Activated gamma-delta T cell treated with anti-CD3 and anti-CD28 coated beads, Interleukin-2, amount 50 U/mL, for 16 hours (primary cell): ENCODE data around the gene SLC2A8.
A peak's percentile ranks its signal among the peaks of the same experiment; 100 is the strongest.

ENCODE experiments used
- DNase-seq: peaks from one replicate; pipeline ENCODE4 v3.0.0-alpha.2; 2020; ENCODE audit warnings: low read depth

SLC2A8 gene

GRCh38 chr9:127437497-127438264 lies 40.7 kb downstream of the SLC2A8 start:
- no peak for DNase-seq

- no peak for DNase-seq
Measured at GRCh38 chr9:127438394-127438793, 41.4 kb downstream of the SLC2A8 start.

- DNase-seq, result no peak
Measured at GRCh38 chr9:127444283-127444920, 47.4 kb downstream of the SLC2A8 start.

GRCh38 chr9:127444921-127445850 lies 48.2 kb downstream of the SLC2A8 start:
- DNase-seq, result no peak

GRCh38 chr9:127445851-127446712 lies 49.1 kb downstream of the SLC2A8 start:
- DNase-seq, result no peak

- no peak for DNase-seq
Measured at GRCh38 chr9:127446713-127447415, 49.9 kb downstream of the SLC2A8 start.

- DNase-seq, result no peak
Measured at GRCh38 chr9:127447416-127448111, 50.6 kb downstream of the SLC2A8 start.

- no peak for DNase-seq
Measured at GRCh38 chr9:127448112-127448805, 51.3 kb downstream of the SLC2A8 start.

GRCh38 chr9:127449332-127449966 lies 52.5 kb downstream of the SLC2A8 start:
- DNase-seq, result no peak

- DNase-seq, result no peak
Measured at GRCh38 chr9:127450243-127450760, 53.3 kb downstream of the SLC2A8 start.

- DNase-seq, result peak; percentile 99
Measured at GRCh38 chr9:127450830-127451607, 54.0 kb downstream of the SLC2A8 start, which contains the start of the genes LRSAM1 and RPL12. Gene LRSAM1, plus strand, starts transcription at chr9:127451510. Its CDS starts 3,018 bp downstream, at chr9:127454528. Gene RPL12, minus strand, starts transcription at chr9:127451406. Its CDS starts 89 bp downstream, at chr9:127451317.

- DNase-seq, result no peak
Measured at GRCh38 chr9:127451608-127451857, 54.6 kb downstream of the SLC2A8 start.

GRCh38 chr9:127451858-127452656 lies 55.1 kb downstream of the SLC2A8 start:
- no peak for DNase-seq

- no peak for DNase-seq
Measured at GRCh38 chr9:127452691-127453090, 55.7 kb downstream of the SLC2A8 start.

GRCh38 chr9:127455324-127455992 lies 58.5 kb downstream of the SLC2A8 start:
- no peak for DNase-seq

- DNase-seq, result no peak
Measured at GRCh38 chr9:127457191-127457878, 60.4 kb downstream of the SLC2A8 start.
